Stimulated activated CD4-positive, alpha-beta T cell treated with anti-CD3 and anti-CD28 coated beads, TNF-alpha, amount 100 ng/mL, for 24 hours (primary cell): ENCODE data around the gene MACROD1.

Experiments
- DNase-seq, 3 experiments: peaks; one replicate each; pipeline ENCODE4 v3.0.0-alpha.2; 2020; ENCODE audit warnings: low read depth in 3 of 3

The MACROD1 gene

GRCh38 chr11:64092761-64093136 lies 73.2 kb downstream of the MACROD1 start:
- DNase-seq, result no peak

- no peak for DNase-seq
Observed at GRCh38 chr11:64092111-64092760, 73.7 kb downstream of the MACROD1 start.

- DNase-seq, result no peak
Observed at GRCh38 chr11:64090806-64091516, 75.0 kb downstream of the MACROD1 start.

- no peak for DNase-seq
Observed at GRCh38 chr11:64089915-64090805, 75.8 kb downstream of the MACROD1 start.

- DNase-seq, result no peak
Observed at GRCh38 chr11:64089493-64089892, 76.4 kb downstream of the MACROD1 start.

GRCh38 chr11:64089027-64089360 lies 76.9 kb downstream of the MACROD1 start:
- DNase-seq, result no peak

GRCh38 chr11:64088162-64089026 lies 77.5 kb downstream of the MACROD1 start:
- DNase-seq, result no peak

- no peak for DNase-seq
Observed at GRCh38 chr11:64086258-64087123, 79.4 kb downstream of the MACROD1 start.

GRCh38 chr11:64085906-64086257 lies 80.0 kb downstream of the MACROD1 start:
- no peak for DNase-seq

GRCh38 chr11:64084951-64085710 lies 80.8 kb downstream of the MACROD1 start:
- no peak for DNase-seq

- DNase-seq, result no peak
Observed at GRCh38 chr11:64084146-64084950, 81.6 kb downstream of the MACROD1 start.

- DNase-seq, result no peak
Observed at GRCh38 chr11:64083398-64084080, 82.4 kb downstream of the MACROD1 start.

GRCh38 chr11:64081745-64082442 lies 84.0 kb downstream of the MACROD1 start:
- DNase-seq, result no peak

- DNase-seq, result no peak
Observed at GRCh38 chr11:64080390-64080789, 85.5 kb downstream of the MACROD1 start.

GRCh38 chr11:64078905-64079304 lies 87.0 kb downstream of the MACROD1 start:
- no peak for DNase-seq

GRCh38 chr11:64078284-64078683 lies 87.6 kb downstream of the MACROD1 start:
- no peak for DNase-seq

GRCh38 chr11:64077607-64078006 lies 88.3 kb downstream of the MACROD1 start:
- DNase-seq, result no peak

- no peak for DNase-seq
Observed at GRCh38 chr11:64076758-64077157, 89.2 kb downstream of the MACROD1 start.
